HG03280 (cell line): Measurements from ENCODE around the gene IGF2R.
A peak's percentile ranks its signal among the peaks of the same experiment; 100 is the strongest.
"Not testable (repeated sequence)": the region's sequence is repeated elsewhere in the genome, so short reads cannot be mapped to it uniquely, and the experiment has no call there.

Experiments
- ATAC-seq: cut with Tn5 transposase; IDR thresholded peaks from one replicate; pipeline ENCODE4 v1.9.1; 2021; ENCODE audit warnings: mild to moderate bottlenecking, moderate library complexity; ENCODE audit not compliant: unreplicated experiment

IGF2R gene

GRCh38 chr6:160133441-160134336 is 164.8 kb downstream of the IGF2R start:
- no peak for ATAC-seq

- not testable (repeated sequence) for ATAC-seq
Observed at GRCh38 chr6:160134337-160134751, 165.5 kb downstream of the IGF2R start.

- no peak for ATAC-seq
Observed at GRCh38 chr6:160134779-160135547, 166.1 kb downstream of the IGF2R start.

- ATAC-seq: no peak
Observed at GRCh38 chr6:160135907-160136655, 167.2 kb downstream of the IGF2R start.

GRCh38 chr6:160137130-160137988 is 168.5 kb downstream of the IGF2R start:
- ATAC-seq: no peak

- peak; percentile 51 for ATAC-seq
Observed at GRCh38 chr6:160137989-160138835, 169.3 kb downstream of the IGF2R start.

- ATAC-seq: no peak
Observed at GRCh38 chr6:160138839-160139419, 170.0 kb downstream of the IGF2R start.

GRCh38 chr6:160139420-160139851 is 170.6 kb downstream of the IGF2R start:
- ATAC-seq: no peak

GRCh38 chr6:160140493-160140892 is 171.6 kb downstream of the IGF2R start:
- not testable (repeated sequence) for ATAC-seq

- no peak for ATAC-seq
Observed at GRCh38 chr6:160141001-160141726, 172.3 kb downstream of the IGF2R start.

- ATAC-seq: no peak
Observed at GRCh38 chr6:160142115-160142715, 173.3 kb downstream of the IGF2R start.

DNA sequence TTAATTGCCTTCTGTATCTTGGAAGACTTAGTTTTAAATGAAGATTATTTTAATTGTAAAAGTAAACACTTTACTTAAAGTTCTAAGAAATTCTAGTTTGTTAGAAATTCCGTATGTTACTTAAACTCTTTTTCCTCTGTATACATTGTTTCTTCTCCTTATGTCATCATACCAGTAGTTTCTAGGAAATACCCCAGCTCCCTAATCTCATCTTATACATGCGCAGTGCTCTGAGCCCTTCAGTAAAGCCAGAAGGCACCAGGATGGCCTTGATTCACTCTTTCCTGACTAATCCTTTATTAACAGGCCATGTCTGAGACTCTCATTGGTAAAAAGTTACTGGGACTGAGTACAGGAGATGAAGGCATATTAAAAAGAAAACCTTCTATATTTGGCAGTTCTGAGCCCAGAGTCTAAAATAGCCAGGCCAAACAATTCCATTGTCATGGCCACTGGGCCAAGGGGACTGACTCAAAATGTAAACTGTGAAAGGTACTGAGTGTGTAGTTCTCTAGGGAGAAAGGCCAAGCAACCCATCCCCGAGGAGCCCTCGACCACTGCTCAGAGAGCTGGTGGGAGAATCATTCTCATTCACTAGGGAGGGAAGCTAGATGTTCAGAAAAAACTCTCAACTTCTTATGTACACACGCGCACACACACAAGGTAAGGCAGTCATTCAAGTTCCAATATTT is 177.7 kb downstream of the IGF2R start:
- no peak for ATAC-seq

DNA sequence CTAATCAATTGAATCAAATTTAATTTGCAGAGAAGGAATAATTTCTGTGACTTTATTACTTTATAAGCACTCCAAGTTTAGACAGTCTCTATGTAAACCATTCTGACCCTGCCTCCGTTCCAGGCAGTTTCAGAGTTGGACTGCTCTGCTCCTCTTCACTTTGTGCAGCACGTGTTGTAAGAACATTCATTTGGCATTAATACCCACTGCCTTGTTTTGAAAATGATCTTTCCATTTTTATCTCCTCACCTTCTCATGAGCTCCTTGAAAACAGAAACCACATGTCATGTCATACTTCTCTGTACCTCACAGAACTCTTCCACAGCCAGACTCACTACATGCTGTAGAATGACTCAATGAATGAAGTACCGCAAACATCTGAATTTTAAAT is 178.3 kb downstream of the IGF2R start:
- no peak for ATAC-seq

DNA sequence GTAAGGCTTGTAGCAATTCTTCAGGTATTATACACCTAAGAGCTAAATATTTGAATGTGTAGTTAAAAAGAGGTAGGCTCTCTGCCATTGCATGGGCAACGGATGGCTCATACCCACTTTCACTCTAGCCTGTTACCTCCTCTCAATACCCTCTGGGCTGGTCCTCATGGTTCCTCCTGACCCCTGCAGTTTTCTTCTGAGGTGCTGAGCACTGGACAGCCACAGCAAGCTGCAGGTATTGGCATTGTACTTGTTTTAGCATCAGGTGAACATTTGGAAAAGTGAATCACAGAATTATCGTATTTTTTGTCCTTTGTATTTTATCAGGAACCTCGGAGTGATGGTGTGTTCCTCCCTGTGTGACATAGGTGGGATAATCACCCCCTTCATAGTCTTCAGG is 185.6 kb downstream of the IGF2R start:
- no peak for ATAC-seq

GRCh38 chr6:160156842-160157241 is 188.0 kb downstream of the IGF2R start:
- ATAC-seq: no peak

GRCh38 chr6:160160450-160160849 is 191.6 kb downstream of the IGF2R start:
- ATAC-seq: no peak
